PFSK-1 (cell line): ENCODE results near the gene CPO.

Experiments
- FOXP2 ChIP-seq: optimal IDR thresholded peaks from 2 replicates; pipeline ENCODE3; 2011; ENCODE audit warnings: borderline replicate concordance, control low read depth, inconsistent platforms; ENCODE audit not compliant: insufficient read depth; ENCODE audit errors: extremely low read length, extremely low read depth
- POLR2AphosphoS5 ChIP-seq: IDR thresholded peaks from 2 replicates; pipeline ENCODE4 v1.6.1; 2012; ENCODE audit warnings: low read depth, mild to moderate bottlenecking, control low read depth, low read length, moderate library complexity
- REST ChIP-seq, 2 experiments: IDR thresholded peaks; 2 replicates each; pipeline versions ENCODE4 v1.6.1 to v1.8.0; 2011 to 2012; ENCODE audit warnings: low read depth in 2 of 2, low read length in 2 of 2, control low read depth in 1 of 2, inconsistent platforms in 1 of 2, mild to moderate bottlenecking in 1 of 2, moderate library complexity in 1 of 2; ENCODE audit not compliant: insufficient read depth in 1 of 2
- SIN3A ChIP-seq: IDR thresholded peaks from 2 replicates; pipeline ENCODE4 v1.6.1; 2012; ENCODE audit warnings: mild to moderate bottlenecking, low read length, moderate library complexity, borderline replicate concordance; ENCODE audit not compliant: insufficient read depth
- TAF1 ChIP-seq: IDR thresholded peaks from 2 replicates; pipeline ENCODE4 v1.6.1; 2012; ENCODE audit warnings: low read length, control low read depth, borderline replicate concordance; ENCODE audit not compliant: insufficient read depth

CPO gene

GRCh38 chr2:206987810-206988209 is 48.5 kb downstream of the CPO start:
- no peak for TF ChIP-seq SIN3A
- TF ChIP-seq FOXP2, result no peak
- TF ChIP-seq TAF1, result no peak

GRCh38 chr2:206988884-206989283 is 49.6 kb downstream of the CPO start:
- TF ChIP-seq TAF1, result no peak
- TF ChIP-seq POLR2AphosphoS5, result no peak
- TF ChIP-seq SIN3A, result no peak
- no peak for TF ChIP-seq FOXP2
- no peak for TF ChIP-seq REST (IDR thresholded peaks at IDR 0.05; ENCODE audit: insufficient read depth in 1 of 2, low read depth in 2 of 2, low read length in 2 of 2)

DNA sequence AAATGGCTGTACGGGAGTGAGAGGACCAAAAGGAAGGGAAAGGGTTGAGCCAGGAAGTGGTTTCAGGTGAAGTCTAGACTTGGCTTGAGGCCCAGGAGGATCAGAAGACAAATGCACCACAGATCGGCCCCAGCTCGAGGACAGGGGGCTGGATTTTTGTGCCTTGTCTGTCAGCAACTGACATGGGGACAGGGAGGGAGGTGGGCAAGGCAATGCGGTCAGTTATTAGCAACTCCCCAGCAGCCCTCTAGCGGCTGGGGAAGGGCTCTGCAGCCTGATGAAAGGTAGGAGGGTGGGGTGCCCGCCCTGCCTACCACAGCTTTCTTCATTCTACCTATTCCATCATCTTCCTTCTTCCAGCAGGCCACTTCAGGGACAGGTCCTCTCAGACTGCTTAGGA is 50.0 kb downstream of the CPO start:
- TF ChIP-seq SIN3A (no peak), POLR2AphosphoS5 (no peak), REST (IDR thresholded peaks at IDR 0.05; ENCODE audit: insufficient read depth in 1 of 2, low read depth in 2 of 2, low read length in 2 of 2) (no peak), TAF1 (no peak), FOXP2 (no peak)

- no peak for TF ChIP-seq TAF1
- no peak for TF ChIP-seq REST (IDR thresholded peaks at IDR 0.05; ENCODE audit: insufficient read depth in 1 of 2, low read depth in 2 of 2, low read length in 2 of 2)
- no peak for TF ChIP-seq POLR2AphosphoS5
- no peak for TF ChIP-seq FOXP2
- TF ChIP-seq SIN3A, result no peak
These were observed 51.0 kb downstream of the CPO start for GRCh38 chr2:206990360-206990759.

DNA sequence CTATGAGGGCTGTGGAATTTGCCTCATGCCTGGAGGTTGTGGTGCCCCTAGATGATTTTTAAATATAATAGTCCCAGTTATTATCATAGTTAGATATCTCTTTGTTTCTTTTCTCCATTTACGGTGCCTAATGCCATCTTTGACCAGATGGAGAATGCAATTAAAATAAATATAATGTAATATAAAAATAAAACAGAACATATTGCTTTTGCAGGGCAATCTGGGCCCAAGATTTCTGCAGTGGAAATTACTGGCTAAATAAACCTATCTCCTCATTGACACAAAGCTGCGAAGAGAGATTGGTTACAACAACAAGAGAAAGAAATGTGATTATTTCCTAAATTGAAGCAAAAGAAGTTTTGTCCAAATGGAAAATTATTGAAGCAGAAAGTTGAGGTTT is 51.8 kb downstream of the CPO start:
- TF ChIP-seq POLR2AphosphoS5 (no peak), SIN3A (no peak), REST (IDR thresholded peaks at IDR 0.05; ENCODE audit: insufficient read depth in 1 of 2, low read depth in 2 of 2, low read length in 2 of 2) (no peak), FOXP2 (no peak), TAF1 (no peak)
